ENCODE results near the gene NMT1.

The NMT1 gene

DNA sequence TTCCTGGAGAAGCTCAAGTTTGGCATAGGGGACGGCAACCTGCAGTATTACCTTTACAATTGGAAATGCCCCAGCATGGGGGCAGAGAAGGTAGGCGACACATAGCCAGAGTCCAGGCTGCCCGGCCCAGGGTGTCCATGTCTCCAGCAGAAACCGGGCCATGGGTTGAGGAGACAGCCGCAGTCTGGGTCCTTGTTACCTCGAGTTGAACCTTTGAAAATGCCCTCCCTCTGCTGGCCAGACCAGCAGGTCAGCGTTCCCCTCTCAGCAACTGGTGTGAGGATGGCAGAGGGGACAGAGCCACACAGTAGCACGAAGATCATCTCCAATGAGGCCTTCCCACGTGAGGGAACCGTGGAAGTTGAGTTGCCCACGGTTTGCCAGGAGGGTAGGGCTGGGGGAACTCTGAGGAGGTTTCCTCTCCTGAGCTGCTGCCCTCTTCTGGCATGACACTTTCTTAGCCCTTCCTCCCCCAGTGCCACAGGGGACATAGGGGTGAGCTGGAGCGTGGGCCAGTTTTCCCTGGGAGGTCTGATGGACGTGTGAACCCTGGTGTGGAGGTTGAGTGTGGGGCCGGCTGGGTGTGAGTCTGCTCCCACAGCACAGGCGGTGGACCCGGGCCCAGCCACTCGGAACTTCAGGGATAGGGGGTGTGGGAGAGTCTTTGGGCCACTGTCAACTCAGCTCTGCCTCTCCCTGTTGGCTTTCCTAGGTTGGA lies 43.9 kb downstream of the NMT1 start:
- DNase-seq (ENCODE audit: low read depth): no peak

DNA sequence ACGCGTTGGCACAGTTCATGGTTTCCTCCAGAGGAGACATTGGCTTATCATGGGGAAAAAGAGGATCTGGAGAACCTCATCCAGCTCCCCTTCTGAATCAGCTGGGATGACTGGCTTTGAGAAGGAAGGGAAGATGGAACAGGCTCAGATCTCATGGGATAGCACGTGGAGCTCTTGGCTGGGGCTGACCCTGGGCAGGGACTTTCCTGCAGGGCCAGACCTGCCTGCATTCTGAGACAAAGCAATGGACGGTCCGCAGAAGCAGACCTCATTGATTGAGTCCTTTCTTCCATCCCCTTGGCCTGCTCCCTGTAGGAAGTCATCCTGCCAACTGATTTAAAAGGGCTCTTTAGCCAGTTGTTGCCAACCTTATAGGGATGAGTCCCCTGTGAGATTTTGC lies 45.0 kb downstream of the NMT1 start:
- no peak for DNase-seq (ENCODE audit: low read depth)

DNA sequence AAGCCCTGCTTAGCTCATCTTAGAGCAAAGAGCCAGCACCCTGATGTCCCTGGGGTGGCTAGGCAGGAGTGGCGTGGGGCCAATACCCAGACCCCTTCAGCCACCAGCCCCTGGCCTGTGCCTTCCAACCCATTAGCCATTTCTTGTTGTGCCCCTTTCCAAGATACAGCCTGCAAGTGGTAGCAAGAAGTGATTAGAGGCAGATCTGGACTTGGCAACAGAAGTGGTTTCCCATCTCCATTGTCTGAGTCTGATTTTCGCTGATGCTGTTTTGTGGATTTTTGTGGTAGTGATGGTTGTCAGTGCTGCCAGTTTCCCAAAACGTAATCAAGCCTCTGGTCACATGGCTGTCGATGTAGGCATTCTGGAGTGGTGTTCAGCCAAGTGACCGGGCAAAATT lies 45.5 kb downstream of the NMT1 start:
- no peak for DNase-seq (ENCODE audit: low read depth)

DNA sequence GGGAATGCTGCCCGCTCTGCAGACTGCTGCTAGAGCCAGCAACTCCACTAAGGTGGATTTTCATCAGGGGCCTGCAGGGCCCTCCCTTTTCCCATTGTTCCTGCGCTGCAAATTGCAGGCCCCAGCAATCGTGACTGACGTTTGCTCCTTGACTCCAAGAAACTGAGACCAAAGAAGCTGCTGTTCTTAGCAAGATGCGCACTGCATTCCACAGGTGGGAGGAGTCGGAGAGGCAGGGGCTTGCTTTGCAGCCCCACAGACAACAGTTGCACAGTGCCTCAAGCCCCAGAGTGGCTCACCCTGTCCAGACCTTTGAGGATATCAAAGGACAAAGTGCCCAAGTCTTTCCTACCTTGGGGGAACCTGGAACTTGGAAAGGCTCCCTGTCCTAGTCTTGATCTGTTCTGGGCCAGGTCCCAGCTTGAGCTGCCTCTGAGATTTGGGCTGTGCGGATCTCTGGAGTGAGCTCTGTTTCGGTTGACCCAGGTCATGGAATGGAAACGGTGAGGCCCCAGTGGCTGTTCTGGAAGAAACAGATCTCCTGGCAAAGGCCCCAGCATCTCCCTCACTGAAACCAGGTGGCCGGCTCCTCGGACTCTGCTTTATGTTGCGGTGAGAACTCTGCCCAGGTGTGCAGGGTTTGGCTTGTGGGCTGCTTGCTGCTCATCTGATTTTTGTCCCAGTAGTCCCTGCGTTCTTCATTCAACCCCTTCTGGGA lies 46.3 kb downstream of the NMT1 start:
- no peak for DNase-seq (ENCODE audit: low read depth)

DNA sequence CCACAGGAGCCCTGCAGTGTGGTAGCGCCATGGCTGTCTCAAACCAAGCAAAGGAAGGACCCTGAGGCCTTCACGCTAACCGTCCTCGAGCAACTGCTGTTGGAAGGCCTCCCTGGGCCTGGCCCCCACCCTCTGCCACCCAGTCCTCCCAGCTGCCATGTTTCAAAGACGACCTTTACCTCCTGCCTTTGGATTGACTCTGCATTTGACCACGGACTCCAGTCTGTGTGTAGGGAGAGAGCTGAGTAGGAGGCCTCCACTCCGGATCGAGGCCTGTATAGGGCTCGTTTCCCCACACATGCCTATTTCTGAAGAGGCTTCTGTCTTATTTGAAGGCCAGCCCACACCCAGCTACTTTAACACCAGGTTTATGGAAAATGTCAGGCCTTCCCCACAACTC lies 46.9 kb downstream of the NMT1 start:
- DNase-seq (ENCODE audit: low read depth): no peak

DNA sequence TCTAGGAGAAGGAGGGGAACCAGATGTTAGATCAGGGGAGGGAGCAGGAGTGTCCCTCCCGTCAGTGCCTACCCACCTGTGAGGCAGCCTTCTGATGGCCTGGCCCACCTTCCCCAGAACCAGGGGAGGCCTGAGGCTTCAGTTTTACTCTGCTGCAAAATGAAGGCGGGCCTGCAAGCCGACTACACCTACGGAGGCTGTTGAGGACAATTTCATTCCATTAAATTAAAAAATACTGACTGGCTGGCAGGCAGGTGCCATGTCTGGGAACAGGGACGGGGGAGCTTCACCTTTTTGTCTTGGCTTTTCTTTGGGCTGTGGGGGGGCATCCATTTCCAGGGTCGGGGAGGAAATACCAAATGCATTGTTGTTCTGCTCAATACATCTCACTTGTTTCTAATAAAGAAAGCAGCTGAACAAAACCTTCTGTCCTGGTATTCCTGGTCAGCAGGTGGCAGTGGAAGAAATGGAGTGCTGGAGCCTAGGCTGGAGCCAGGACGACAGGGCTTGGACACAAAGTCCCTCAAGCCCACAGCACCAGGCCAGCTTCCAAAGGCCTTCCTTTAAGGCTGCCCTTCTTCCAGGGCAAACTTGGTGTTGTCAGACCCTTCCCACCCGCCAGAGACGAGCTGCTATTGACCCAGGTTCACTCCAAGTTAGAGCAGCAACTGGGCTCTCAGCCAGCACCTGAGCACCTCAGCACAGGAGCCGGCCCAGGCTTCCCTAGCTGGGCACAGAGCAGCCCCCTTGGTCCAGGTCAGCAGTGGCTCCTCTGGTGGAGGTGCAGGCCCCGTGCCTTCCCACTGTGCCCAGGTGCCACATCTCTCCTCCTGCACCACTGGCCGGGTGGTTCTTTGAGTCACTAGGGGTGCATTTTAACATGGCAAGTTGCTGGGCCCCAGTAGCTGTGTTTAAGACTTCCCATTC lies 47.7 kb downstream of the NMT1 start:
- DNase-seq (ENCODE audit: low read depth): no peak

DNA sequence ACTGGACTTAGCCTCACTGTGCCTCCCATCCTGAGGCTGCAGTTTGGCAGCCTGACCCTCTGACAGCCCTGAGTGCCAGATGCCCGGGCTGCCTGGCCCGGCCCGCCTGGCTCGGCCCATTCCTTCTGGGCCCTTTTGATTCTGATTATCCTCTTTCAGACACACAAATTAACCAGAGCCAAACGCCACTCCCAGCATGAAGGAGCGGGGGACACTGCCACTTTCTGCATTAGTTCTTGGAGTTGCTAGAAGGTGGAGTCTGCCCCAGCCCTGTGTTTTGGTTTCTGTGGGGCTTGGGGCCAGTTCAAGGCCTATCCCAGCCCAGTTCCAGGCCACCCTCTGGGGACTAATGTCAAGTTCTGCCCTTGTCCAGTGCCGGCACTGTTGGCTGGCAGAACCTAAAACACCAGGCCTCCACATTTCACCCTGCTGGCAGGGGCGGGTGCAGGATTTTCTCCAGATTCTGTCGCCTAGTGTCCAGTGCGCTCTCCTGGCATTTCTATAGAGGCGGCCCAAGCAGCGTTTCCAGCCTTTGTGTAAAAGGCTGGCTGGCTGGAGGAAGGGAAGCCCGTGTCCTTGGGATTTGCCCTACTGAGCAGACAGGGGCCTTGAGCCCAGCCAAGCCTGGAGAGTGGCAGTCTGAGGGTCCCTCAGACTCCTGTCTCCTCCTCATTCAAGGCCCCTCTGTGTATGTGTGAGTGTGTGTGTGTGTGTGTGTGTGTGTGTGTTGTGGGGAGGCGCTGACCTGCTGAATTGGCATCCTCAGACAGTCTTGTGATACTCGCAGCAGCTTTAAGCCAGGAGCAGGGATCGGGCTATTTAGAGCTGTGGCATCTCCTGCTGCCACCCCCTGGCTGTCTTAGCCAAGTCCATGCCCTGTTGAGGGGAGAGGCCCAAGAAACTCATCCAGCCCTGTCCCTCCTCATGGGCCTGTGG lies 49.8 kb downstream of the NMT1 start:
- no peak for DNase-seq (ENCODE audit: low read depth)

DNA sequence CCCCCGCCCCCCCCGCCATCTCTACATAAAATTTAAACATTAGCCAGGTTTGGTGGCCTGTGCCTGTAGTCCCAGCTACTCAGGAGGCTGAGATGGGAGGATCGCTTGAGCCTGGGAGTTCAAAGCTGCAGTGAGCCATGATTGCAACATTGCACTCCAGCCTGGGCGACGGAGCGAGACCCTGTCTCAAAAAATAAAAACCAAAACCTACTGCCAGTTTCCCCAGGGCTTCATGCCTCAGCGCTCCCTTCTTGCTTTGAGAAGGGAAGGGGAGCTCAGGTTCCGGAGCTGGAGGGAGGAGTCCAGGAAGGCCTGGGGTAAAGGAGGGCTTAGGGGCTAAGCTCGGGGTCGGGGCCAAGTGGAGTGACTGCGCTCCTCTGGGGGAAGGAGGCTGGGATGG lies 50.7 kb downstream of the NMT1 start:
- DNase-seq (ENCODE audit: low read depth): no peak

DNA sequence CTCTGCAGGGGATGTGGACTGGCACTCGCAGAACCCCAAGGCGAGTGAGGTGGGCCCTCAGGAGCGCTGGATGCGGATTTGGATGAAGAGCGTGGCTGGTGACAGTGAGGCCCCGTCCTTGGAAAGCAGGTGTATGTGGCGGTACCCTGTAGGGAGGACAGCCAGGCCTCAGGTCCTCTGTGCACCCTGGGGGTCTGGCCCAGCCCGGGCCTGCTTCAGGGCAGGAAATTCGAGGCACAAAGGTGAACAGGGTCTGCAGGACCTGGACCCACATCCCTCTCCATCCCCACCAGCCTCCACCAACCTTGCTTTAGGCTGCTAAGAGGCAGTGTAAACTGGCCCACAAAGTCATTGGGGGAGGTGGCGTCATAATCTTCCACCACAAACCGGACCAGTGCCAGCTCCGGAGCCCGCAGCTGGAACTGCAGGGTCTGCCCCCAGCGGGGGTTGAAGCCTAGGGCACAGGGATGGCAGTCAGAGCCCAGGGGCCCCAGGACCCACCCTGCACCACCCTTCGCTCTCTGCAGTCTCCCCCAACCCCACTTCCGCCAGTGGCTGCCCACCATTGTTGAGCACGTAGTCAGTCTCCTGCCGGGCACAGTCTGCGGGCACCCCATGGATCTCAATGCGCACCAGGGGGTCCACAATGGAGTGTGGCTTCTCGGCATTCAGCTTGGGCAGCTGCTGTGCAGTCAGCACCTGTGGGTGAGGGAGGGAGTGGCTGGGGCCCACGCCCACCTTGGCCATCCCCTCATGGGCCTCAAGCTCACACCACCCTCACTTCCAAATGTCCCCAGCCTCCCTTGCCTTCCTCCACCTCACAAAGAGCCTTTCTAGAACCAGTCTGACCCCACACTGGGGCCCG lies 51.7 kb downstream of the NMT1 start:
- no peak for DNase-seq (ENCODE audit: low read depth)

DNA sequence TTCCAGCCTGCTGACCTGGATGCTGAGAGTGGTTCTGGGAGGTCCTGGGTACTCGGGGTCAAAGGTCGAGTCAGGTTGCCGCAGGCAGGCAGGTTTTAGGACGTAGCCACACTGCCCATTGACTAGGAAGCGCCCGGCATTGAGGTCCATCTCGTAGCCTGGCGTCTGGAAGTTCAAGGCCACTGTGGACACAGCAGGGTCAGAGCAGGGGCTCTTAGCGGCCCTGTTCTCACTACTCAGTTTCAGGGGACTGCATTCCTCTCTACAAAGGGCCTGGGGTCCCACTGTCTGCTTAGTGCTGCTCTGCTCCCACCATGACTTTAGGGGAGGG lies 52.3 kb downstream of the NMT1 start:
- no peak for DNase-seq (ENCODE audit: low read depth)

DNA sequence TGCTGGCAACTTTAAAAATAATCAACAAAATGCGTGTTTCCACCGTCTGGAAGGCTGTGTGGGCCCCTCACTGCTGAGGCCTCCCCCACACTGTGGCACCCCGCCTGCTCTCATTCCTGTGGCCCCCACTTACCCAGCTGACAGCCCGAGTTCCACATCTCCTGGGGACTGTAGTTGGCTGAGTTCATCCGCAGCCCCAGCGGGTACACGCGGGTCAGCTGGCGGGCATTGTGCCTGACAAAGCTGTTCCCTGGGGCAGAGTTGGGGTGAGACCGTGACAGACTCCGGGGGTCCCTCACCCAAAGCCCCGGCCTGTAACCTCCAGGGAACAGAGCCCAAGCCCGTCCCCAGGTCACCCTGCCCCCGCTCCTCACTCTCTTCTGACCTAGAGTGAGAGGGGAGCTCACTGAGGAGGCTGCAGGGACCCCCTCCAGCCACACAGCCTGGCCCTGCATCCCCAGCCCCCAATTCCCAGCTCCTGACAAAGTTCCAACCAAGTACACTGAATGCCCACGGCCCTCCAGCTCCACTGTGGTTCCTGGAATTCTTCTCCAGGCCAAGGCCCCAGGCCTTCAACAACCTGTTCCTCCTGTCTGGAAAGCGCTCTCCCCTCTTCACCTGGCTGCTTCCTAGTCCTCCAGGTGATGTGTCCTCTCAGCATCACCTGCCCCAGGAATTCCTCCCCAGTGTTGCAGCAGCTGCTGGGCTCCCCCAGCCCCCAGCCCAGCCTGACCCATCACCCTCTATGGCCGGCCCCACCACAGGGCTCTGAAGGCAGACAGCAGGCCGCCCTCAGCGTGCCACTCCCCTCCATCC lies 53.2 kb downstream of the NMT1 start:
- no peak for DNase-seq (ENCODE audit: low read depth)

DNA sequence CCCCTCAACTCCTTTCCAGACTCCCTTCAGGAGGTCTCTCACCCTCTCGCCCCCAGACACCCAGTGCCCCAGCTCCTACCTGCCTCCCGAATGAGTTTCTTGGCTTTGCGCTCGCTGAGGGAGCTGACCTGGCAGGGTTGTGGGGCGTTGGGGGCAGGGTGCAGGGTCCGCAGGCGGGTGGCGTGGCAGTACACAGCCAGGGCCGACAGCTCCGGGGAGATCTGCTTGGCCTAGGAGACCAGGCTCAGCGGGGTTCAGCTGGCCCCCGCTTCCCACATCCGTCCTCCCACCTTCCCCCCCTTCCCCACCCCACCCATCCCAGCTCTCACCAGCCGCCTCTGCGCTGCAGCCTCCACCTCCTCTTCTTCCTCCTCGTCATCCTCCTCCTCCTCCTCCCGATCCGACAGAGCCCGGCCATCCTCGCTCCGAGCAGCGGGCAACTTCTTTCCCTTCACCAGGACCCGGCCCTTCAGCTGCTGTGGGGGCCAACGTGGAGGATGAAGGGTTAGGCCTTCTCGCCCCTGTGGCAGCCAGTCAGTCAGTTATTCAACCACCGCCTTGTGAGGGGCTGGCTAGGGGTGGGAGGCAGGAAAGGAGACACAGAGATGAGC lies 54.0 kb downstream of the NMT1 start:
- no peak for DNase-seq (ENCODE audit: low read depth)

DNA sequence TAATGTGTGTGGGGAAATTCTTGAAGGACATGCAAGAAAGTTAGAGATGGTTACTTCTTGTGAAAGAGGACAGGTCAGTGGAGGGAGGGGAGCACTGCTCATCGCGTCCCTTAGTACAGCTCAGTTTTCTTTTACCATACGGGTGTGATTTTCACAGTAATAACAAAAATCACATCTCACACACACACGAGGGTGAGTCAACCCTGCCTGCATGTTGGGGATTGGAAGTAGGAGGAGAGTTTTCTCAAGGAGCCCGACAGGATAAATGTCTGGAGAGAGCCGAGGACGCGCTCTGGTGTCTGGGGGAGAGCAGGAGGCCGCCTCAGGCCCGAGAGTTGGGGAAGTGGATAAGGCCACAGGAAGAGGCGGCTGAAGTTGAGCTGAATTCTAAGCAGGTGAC lies 54.8 kb downstream of the NMT1 start:
- DNase-seq (ENCODE audit: low read depth): no peak

DNA sequence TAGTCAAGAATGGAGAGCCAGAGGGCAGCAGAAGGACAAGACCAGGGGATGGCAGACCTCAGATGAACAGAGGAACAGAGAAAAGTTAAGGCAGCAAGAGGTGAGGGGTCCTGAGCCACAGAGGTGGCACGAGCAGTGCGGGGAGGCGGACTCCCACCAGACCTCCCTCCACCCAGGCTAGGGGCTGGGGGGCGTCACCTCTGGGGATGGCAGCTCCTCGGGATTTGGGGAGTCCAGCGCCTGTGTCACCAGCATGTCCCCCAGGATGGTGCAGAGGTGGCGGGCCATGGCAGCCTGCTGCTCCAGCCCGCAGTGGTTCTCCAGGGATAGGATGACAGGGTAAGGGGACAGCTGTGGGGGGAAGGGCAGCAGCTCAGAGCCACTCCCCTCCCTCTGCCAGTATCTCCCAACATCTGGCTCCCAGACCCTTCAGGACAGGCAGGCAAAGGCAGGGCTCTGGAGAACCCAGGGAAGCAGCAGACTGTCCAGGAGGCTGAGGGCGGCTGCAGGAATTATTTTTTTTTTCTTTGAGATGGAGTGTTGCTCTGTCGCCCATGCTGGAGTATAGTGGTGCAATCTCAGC lies 55.4 kb downstream of the NMT1 start:
- DNase-seq (ENCODE audit: low read depth): no peak

DNA sequence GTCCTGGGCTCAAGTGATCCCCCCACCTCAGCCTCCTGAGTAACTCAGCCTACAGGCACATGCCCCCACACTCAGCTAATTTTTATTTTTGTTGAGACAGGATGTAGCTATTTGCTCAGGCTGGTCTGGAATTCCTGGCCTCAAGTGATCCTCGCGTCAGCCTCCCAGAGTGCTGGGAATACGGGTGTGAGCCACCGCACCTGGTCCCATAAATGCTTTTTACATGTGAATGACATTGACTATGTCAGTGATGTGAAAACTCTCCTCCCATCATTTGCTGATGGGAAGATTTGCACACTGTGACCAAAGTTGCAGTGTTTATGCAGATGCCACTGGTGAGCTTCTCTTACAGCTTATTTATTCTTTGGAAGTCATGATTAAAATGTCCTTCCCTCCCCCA lies 56.2 kb downstream of the NMT1 start:
- DNase-seq (ENCODE audit: low read depth): no peak

DNA sequence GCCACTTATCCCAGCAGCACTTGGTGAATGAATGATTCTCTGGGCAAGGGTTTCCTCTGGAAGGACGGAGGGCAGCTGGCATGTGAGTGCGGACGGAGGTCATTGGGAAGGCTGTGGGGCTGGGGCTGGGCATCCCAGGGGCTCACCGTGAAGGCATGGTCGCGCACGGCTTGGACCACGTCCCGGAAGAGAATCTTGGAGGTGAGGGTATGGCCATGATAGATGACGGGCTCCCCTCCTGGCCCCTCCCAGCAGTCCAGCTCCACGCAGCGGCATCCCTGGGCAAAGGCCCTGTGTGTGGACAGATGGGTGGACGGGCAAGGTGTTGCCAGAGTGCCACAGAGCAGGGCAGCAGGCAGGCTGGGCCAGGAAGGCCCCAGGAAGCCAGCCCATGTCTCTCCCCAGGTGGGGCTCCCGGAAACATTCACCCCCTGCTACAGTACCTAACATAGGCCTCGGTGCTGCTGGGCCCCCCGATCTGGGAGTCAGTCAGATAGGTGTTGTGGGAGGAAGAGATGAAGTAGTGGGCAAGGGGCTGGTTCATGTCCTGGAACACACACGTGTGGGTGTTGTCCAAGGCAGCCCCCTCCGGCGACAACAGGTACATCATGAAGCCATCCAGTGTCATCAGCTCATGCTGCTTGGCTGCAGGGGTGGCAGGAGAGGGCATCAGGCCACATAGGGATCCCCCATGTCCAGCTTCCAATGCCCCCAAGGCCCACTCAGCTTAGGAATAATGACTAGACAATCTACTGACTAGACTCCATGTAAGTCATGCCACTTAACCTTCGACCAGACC lies 56.9 kb downstream of the NMT1 start:
- no peak for DNase-seq (ENCODE audit: low read depth)

DNA sequence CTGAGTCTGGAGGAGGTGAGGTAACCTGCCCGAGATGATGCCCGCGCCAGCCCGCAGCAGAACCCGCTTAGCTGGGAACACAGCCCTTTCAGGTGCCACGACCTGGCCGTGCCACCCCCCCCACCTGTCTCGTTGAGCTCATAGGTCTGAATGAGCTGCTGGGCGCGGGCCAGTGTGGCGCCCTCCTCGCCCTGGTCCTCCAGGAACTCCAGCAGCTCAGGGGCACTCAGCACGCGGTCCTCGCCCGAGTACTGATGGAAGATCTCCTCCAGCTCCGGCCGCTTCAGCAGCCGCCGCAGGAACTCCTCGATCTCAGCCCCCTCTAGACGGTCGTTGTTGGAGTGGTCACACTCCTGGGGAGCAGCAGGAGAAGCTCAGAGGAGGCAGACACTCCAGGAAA lies 57.6 kb downstream of the NMT1 start:
- no peak for DNase-seq (ENCODE audit: low read depth)

DNA sequence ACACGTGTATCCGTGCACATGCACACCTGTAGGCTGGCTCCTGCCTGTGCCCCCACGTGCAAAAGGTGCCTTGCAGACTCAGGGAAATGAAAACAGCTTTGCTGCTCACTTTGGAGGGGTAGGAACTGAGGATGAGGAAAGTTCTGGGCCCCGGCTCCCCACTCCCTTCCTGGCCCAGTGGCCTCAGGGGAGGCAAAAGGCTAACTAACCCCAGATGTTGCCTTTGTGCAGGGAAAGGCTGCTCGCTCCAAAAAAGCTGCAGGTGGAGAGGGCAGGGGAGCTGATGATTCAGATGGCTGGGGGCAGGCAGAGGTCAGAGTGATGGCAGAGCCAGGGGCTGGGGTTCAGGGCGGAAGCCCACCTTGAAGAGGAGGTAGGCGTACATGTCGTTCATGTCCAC lies 58.8 kb downstream of the NMT1 start:
- DNase-seq (ENCODE audit: low read depth): no peak
